GM18511 (cell line): ENCODE measurements around the gene SKOR1.

Experiments used
- ATAC-seq: cut with Tn5 transposase; IDR thresholded peaks from one replicate; pipeline ENCODE4 v1.9.1; 2021; ENCODE audit warnings: mild to moderate bottlenecking, moderate library complexity; ENCODE audit not compliant: unreplicated experiment

The SKOR1 gene

DNA sequence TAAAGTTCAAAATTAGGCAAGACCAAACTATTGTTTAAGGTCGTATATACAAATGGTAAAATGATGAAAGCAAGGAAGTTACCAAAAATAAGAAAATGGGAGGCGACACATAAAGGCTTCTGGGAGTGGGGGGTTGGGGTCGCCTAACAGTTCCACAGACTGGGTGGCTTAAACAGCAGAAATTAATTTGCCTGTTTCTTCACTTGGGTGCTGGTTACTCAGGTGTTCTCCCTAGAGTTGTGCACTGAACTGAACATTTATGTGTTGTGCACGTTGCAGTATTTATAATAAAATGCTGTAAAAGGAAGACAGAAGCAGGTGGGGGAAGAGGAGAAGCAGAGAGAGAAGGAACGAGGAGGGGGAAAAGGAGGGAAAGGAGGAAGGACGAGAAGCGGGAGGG lies 25.0 kb downstream of the SKOR1 start:
- no peak for ATAC-seq

DNA sequence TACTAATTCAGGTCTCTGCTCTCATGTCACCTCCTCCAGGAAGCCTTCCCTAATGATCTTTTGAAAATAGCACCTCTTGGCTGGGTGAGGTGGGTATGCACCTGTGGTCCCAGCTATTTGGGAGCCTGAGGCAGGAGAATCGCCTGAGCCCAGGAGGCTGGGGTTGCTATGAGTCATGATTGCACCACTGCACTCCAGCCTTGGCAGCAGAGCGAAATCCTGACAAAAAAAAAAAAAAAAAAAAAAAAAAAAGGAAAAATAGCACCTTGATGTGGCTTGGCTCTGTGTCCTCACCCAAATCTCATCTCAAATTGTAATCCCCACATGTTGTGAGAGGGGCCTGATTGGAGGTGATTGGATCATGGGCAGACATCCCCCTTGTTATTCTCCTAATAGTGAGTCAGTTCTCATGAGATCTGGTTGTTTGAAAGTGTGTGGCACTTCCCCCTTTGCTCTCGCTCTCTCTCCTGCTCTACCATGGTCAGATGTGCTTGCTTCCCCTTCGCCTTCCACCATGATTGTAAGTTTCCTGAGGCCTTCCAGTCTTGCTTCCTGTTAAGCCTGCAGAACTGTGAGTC lies 25.8 kb downstream of the SKOR1 start:
- no peak for ATAC-seq

DNA sequence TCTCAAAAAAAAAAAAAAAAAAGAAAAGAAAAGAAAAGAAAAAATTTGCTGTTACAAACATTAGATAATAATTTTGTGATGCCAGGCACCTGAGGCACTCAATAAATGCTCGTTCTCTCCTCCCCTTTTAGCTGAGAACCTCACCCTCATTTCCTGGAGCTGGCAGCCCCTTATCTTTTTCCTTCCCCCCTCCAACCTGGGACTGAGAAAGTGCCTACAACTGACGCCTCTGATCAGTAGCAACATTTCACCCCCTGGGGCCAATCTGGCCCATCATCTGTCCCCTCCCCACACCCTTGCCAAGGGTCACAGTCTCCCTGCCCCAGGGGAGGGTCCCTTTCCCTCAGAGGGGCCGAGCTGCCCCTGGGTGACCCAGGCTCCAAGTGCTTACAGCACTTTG lies 27.1 kb downstream of the SKOR1 start:
- ATAC-seq, result no peak

DNA sequence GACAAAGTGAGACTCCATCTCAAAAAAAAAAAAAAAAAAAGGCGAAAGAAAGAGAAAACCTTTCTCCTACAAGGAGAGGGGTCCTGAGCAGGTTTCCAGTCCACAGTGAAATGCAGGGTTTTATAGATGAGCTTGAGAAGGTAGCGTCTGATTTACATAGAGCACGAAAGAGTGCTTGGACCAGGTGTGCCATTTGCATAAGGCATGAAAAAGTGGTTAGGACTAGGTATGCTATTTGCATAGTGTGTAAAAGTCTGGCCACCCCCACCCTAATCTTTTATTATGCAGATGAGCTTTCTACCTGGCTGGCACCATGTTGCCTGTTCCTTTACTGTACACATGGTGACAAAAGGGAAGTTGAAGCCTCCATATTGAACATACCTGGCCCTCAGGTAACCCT lies 28.1 kb downstream of the SKOR1 start:
- no peak for ATAC-seq

DNA sequence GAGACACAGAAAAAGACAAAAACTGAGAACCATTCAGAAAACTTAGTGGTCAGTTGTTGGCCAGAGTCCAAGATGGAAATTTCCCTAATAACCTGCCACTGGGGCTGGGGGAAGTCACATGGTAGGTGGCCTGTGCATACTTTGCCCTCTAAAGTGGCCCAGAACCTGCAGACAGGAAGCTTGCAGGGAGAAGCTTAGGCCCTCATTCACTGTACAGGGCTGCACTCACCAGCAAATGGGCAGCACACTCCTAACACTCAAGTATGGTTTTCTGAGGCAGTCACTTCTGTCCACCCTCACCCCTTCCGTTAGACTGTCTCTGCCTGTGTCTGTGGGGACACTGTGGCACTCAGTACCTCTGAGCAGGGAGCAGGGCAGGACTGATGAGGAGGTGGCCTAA lies 29.0 kb downstream of the SKOR1 start:
- no peak for ATAC-seq

DNA sequence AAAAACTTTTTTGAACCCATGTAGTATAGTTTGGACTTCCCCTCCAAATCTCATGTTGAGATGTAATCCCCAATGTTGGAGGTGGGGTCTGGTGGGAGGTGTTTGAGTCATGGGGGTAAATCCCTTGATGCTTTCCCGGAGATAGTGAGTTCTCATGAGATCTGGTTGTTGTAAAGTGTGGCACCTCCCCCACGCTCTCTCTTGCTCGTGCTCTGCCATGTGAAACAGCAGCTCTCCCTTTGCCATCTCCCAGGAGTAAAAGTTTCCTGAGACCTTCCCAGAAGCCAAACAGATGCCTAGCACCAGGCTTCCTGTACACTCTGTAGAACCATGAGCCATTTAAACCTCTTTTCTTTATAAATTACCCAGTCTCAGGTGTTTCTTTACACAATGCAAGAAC lies 30.5 kb downstream of the SKOR1 start:
- ATAC-seq, result no peak

DNA sequence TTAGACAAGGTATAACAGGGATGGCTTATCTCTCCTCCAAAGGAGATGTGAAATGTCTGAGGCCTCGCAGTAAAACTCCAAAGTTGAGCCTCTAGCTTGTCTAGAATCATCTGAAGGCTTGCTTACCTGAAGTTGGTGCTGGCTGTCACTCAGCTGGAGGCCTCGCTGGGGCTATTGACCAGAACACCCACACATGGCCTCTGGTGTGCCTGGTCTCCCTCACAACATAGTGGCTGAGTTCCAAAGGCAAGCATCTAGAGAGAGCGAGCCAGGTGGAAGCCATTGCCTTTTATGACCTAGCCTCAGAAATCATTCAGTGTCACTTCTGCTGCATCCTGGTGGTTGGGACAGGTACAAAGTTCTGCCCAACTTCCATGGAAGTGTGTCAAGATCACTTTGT lies 31.9 kb downstream of the SKOR1 start:
- no peak for ATAC-seq

DNA sequence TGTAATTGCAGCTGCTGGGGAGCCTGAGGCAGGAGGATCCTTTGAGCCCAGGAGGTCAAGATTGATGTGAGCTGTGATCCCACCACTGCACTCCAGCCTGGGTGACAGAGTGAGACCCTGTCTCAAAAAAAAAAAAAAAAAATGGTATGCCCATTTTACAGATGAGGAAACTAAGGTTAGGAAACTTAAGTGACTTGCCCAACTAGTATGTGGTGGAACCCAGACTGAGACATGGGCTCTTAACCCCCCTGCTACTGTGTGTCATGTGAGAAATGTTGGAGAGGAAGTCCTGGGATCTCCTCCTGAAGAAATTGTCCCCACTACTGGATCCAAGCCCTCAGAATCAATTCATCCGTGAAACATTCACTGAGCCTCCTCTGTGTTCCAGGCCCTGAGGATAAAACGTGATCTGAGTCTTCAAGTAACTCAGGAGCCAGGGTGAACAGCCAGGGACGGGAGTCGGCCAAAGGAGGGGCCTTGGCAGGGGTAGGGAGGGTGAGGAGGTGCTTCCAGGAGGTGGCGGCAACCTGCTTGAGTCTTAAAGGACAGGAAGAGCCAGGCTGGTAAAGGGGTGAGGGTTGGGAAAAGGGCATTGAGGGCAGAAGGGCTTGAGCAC lies 34.1 kb downstream of the SKOR1 start:
- ATAC-seq, result no peak

DNA sequence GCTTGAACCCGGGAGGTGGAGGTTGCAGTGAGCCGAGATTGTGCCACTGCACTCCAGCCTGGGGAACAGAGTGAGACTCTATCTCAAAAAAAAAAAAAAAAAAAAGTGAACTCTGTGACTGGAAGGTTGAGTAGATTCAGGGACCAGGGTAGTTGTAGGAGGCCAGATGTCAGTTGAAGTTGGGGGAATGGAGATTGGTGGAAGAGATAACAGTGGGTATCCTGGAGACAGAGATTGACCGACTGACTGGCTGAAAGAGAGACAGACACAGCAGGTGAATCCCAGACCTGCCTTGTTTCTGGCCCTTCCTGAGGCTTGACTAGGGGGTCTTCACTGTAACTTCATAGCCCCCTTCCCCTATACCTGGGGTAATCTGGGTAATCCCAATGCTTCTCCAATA lies 36.7 kb downstream of the SKOR1 start:
- no peak for ATAC-seq

DNA sequence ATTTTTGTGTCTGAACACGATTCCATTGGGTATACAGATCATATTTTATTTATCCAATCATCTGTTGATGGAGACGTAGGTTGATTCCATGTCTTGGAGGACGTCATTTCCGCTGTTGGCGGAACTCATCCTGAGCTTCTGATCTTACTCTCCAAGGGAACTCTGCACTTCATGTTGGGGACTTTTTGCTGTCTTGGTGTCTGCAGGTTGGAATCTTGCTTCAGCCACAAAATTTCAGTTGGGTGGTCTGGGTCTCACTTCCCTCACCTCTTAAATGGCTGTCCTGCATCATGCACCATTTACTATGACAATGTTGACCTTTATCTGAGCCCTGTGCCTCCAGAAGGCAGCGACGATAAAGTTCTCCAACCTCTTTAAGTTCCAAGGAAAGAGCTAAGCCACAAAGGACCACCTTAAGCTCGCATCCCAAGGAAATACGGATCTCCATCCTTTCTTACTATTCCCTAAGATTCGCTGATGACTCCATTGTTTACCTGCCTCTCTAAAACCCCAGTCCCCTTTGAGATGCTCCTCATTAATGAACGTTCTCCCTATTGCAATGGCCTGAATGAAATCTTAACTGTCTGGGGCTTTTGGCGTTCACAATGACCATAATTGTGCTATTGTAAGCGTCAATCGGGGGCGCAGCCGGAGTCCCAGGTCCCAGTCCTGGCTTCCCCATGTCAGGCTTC lies 37.6 kb downstream of the SKOR1 start:
- peak; percentile 45 for ATAC-seq

DNA sequence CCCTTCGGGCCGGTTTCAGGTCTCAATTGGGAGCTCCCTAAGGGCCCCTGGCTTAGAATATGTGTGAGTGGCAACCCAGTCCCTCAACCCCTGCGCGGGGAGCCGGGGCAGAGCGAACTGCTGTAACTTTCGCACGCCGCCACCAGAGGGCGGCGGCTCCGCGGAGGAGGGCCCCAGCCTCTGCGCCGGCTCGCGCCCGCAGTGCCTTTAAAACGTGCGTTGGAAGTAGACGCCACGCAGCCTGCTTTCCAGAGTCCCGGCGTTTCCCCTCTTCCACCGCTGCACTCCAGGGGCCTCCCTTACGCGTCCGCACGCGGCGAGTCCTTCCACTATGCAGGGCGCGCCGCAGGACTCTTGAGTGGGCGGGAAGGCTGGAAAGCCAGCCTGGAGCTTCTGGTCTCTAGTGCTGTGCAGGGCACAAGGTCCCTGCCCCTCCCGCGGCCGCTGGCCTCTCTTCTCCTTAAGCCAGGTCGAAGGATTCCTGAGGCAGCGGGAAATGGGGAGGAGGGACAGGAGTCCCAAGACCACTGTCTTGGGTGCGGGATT lies 38.2 kb downstream of the SKOR1 start:
- peak; percentile 89 for ATAC-seq

DNA sequence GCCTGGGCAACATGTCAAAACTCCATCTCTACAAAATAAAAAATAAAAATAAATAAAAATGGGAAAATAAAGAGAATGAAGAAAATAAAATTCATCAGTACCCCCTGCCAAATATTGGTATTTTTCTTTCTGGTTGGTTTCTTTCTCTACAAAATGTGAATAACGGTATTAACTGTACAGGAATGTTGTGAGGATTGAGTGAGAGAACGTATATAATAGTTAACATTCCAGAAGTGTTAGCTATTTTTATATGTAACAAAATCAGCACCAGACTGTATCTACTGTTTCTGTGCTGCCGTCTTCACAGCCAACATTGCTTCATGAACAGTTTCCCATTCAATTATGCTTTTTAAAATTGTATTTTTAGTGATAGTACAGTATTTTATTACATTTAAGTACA lies 40.0 kb downstream of the SKOR1 start:
- no peak for ATAC-seq

DNA sequence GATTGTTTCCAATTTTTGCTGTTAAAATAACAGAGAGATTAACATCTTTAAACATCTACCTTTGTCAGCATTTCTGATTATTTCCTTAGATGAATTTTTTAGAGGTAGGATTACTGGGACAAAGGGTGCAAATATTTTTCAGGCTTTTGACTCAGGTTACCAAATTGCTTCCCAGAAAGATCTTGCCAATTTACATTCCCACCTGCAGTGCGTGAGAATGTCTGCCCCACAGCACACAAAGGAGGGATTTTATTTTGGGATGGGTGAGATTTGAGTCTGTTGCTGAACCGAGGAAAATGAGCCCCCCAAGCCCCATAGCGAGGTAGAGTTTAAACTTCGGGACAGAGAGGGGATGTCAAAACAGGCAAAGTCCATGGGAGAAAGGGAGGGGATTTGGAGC lies 40.5 kb downstream of the SKOR1 start:
- ATAC-seq, result no peak

DNA sequence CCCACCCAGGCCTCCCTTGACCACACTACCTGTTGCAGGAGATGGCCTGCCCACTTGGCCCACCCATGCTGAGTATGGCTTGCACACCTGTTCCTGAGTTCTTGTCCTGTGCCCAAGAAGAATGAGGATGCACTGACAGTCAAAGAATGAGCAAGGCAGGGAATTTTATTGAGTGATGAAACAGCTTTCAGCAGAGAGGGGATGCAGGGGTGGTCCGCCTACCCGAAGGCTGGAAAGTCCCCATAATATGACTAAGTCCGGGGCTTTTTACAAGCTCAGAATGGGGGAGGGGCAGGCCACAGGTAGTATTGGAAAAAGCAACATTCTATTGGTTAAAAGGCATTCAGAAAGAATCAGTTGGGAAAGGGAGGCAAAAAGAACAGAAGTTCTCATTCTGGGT lies 44.4 kb downstream of the SKOR1 start:
- no peak for ATAC-seq

DNA sequence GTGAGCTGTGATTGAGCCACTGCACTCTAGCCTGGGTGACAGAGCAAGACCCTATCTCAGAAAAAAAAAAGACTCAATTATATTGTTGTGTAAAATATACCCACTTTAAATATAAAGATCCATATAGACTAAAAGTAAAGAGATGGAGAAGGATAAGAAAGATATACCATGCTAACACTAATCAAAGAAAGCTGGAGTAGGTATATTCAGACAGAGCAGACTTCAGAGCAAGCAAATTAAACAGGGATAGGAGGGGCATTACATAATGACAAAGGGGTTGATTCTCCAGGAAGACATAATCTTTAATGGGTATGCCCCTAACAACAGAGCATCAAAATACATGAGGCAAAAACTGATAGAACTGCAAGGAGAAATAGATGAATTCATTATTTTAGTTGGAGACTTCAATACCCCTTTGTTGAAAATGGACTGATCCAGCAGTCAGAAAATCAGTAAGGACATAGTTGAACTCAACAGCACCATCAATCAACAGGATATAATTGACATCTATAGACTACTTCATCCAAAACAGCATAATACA lies 45.6 kb downstream of the SKOR1 start:
- ATAC-seq, result no peak

DNA sequence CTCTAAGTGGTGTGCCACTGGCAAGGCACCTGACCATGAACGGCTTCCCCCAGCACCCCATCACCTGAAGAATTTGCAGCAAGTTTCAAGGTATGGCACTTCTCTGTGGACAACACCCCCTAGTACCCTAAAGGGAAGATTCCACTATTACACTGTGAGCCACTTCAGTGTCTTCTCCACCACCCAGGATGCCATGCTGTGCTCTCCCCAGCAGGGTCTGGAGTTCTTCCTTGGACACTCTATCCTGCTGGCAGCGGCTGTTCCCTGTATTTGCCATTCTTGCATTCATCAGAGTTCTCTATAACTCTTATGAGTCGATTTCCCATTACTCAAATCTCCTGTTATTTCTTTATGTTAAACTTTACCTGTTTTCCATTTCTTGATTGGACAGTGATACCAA lies 48.5 kb downstream of the SKOR1 start:
- ATAC-seq, result no peak

DNA sequence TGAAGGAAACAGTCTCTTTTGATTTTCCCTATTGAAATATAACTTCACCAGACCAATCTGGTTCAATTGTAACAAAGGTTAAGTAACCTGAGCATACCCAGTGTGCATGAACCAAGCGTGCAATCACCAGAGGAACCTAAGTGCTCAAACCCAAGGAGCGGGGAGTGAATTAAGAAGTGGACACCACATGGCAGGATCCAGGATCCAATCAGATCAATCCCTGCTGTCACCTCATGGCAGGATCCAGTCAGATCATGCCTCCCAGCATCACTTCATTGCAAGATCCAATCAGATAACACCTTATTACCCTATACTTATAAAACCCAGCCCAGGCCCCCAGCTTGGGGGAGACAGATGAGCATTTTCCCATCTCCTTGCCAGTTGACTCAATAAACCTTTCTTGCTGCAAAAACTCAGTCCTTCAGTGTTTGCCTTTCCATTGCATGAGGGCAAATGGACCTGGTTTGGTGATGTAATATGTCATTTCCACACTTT lies 53.5 kb downstream of the SKOR1 start:
- no peak for ATAC-seq

DNA sequence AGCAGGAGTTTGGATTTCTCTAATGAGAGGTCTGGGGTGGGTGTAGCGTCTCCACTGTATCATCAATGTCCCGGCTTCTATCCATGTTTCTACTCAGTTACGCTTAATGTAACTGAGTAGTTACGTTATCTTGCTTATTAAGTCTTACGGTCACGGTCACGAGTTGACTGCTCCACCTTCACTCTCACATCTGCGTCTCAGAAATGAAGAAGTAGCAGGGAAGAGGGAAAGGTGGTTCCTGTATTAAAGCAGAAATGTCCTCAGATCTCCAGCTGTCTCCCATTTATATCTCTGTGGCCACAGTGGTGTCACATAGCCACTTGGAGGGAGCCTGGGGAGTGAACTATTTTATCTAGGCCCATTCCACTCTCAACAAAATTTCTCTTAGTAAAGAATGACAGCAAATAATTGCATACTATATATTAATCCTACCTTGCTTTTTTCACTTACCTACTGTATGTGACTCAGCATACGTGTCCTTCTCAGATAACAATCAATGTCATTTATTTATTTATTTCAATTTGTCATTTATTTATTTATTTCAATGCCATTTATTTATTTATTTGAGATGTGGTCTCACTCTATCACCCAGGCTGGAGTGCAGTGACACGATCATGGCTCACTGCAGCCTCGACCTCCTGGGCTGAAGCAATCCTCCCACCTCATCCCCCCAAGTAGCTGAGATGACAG lies 54.3 kb downstream of the SKOR1 start:
- ATAC-seq, result no peak

DNA sequence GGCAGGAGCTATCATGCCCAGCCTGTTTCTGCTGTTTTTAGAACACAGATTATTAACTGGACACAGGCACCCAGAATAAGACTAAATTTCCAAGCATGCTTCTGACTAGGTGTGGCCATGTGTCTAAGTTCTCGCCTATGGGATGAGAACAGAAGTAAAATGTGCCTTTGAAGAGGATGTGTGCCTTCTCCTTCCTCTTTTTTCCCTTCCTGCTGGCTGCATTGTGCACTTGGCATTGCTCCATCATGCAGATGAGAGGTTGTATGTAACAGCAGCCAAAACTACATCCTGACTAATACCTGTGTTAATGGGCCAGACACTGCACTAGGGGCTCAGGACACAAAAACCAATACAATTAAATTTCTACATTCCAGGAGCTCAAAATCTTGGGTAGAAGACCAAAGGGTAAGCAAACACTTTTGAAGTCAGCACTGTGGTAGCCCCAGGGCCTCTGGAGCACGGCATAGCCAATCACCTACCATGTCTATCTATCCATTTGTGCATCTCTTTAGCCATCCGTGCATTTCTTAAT lies 55.4 kb downstream of the SKOR1 start:
- ATAC-seq, result no peak

DNA sequence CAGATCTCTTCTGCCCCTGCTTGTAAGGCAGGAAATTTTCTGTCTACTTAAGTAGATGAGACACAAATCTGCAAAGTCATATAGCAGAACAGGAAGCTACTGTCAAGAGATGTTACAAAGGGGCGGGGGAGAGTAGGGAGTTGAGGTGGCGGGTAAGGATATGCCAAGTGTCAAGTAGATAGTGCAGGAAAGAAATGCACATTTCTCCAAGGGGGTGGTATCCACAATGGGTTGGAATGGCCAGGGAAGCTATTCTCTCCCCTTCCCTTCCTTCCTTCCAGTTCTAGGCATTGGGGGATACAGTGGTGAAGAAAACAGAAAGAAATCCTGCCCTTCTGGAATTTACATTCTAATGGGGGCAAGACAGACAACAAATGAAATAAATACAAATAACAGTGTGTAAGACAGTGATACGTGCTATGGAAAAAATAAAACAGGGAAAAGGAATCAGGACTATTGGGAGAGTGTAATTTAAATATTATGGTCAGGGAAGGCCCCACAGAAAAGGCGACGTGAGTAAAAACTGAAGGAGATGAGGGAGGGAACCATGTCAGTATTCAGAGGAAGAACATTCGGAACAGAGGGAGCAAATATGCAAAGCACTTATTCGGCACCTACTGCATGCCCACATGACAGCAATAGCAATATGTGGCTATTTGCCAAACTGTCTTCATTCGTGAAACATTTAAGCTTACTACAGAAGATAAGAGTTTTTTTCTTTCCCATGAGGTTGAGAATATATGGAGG lies 57.4 kb downstream of the SKOR1 start:
- ATAC-seq, result no peak
